ENCODE results near the gene USP46.

DNA sequence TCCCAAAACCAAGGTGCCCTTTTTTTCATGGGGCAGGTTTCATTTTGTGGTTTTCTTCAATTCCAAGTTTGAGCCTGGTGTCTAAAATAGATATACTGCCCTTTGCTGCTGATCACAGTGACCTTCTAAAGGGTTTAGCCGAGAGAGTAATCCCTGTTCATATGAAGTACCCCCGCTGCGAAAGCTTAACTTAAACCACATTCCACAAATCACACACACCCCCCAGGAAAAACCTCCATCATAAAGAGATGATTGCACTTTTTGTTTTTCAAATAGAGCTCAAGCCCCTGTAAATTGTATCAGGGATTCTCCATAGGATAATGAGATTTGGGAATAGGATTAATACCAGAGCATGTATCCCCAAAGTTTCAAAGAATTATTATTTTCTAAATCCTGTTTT is 90.8 kb downstream of the USP46 start:
- TF ChIP-seq, protein P1, sequence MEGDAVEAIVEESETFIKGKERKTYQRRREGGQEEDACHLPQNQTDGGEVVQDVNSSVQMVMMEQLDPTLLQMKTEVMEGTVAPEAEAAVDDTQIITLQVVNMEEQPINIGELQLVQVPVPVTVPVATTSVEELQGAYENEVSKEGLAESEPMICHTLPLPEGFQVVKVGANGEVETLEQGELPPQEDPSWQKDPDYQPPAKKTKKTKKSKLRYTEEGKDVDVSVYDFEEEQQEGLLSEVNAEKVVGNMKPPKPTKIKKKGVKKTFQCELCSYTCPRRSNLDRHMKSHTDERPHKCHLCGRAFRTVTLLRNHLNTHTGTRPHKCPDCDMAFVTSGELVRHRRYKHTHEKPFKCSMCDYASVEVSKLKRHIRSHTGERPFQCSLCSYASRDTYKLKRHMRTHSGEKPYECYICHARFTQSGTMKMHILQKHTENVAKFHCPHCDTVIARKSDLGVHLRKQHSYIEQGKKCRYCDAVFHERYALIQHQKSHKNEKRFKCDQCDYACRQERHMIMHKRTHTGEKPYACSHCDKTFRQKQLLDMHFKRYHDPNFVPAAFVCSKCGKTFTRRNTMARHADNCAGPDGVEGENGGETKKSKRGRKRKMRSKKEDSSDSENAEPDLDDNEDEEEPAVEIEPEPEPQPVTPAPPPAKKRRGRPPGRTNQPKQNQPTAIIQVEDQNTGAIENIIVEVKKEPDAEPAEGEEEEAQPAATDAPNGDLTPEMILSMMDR (IDR thresholded peaks at IDR 0.05): no peak
- TF ChIP-seq POLR2A (IDR thresholded peaks at IDR 0.05): no peak
